Stimulated activated effector memory CD8-positive, alpha-beta T cell treated with anti-CD3 and anti-CD28 coated beads, Interleukin-12 subunit alpha, Interleukin-12 subunit beta, amount 100 ng/mL, for 72 hours (primary cell): ENCODE data around the gene TUBG1.
A peak's percentile ranks its signal among the peaks of the same experiment; 100 is the strongest.
"Not testable (repeated sequence)": the region's sequence is repeated elsewhere in the genome, so short reads cannot be mapped to it uniquely, and the experiment has no call there.

Source experiments
- ATAC-seq: fragments of 150-1000 bp; cut with Tn5 transposase; 2 replicates; pipeline ENCODE4 v1.10.0; 2021
- DNase-seq, 2 donors: peaks; one replicate each; pipeline ENCODE4 v3.0.0; 2021 to 2022; ENCODE audit warnings: low spot score in 2 of 2
- H3K27ac Mint-ChIP-seq: one replicate; pipeline ENCODE4 v1.8.0; 2022; ENCODE audit warnings: mild to moderate bottlenecking, mixed read lengths
- H3K36me3 Mint-ChIP-seq: one replicate; pipeline ENCODE4 v1.8.0; 2022; ENCODE audit warnings: mild to moderate bottlenecking, mixed read lengths
- H3K4me1 Mint-ChIP-seq: one replicate; pipeline ENCODE4 v1.8.0; 2022; ENCODE audit warnings: mixed read lengths
- H3K4me3 Mint-ChIP-seq: one replicate; pipeline ENCODE4 v1.8.0; 2022; ENCODE audit warnings: mild to moderate bottlenecking, mixed read lengths
- H3K9me3 Mint-ChIP-seq: one replicate; pipeline ENCODE4 v1.8.0; 2022; ENCODE audit warnings: mixed read lengths

The TUBG1 gene

DNA sequence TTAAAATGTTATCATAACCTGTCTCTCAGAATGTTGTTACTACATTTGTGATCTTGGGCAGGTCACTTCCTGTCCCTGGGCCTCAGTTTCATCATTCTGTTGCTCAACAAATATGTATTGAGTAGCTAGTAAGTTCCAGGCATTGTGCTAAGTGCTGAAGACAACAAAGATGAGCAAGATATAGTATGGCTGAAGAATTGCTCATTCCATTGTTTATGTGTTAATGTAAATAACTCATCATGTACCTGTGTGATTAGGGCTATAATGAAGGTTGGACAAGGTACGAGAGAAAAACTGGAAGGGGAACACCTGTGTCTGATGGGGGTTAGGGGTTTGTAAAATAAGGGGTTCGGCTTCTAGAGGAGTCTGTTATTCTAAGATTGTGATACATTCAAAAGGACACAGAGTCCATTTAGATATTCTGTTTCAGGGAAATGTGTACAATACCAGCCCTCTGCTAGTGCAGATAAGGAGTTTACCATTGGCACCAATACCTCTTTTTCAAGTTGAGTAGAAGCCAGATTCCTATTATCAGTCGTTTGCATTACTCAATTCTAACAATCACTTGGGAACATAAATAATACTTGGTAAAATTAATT is 20.0 kb downstream of the TUBG1 start:
- DNase-seq, result no peak
- no peaks in the 10 kb centered on the region for H3K4me1 Mint-ChIP-seq
- H3K27ac Mint-ChIP-seq, result no peak overlapping the region
- H3K4me3 Mint-ChIP-seq, result no peak overlapping the region
- no peaks in the 10 kb centered on the region for H3K9me3 Mint-ChIP-seq
- no peaks in the 10 kb centered on the region for H3K36me3 Mint-ChIP-seq
- ATAC-seq, result no peak

GRCh38 chr17:42632949-42633444 is 23.5 kb downstream of the TUBG1 start:
- no peaks in the 10 kb centered on the region for H3K9me3 Mint-ChIP-seq
- DNase-seq, result no peak
- H3K4me3 Mint-ChIP-seq, result no peak overlapping the region
- H3K27ac Mint-ChIP-seq, result no peak overlapping the region
- no peak for ATAC-seq
- no peaks in the 10 kb centered on the region for H3K4me1 Mint-ChIP-seq
- H3K36me3 Mint-ChIP-seq, result no peaks in the 10 kb centered on the region

GRCh38 chr17:42639525-42640113 is 30.1 kb downstream of the TUBG1 start:
- H3K4me3 Mint-ChIP-seq, result no peak overlapping the region
- no peak overlapping the region for H3K27ac Mint-ChIP-seq
- no peaks in the 10 kb centered on the region for H3K36me3 Mint-ChIP-seq
- no peaks in the 10 kb centered on the region for H3K9me3 Mint-ChIP-seq
- no peaks in the 10 kb centered on the region for H3K4me1 Mint-ChIP-seq
- no peak for DNase-seq
- no peak for ATAC-seq

- H3K27ac Mint-ChIP-seq, result no peak overlapping the region
- ATAC-seq (no peak), DNase-seq (no peak)
- no peaks in the 10 kb centered on the region for H3K4me1 Mint-ChIP-seq
- no peaks in the 10 kb centered on the region for H3K9me3 Mint-ChIP-seq
- no peaks in the 10 kb centered on the region for H3K36me3 Mint-ChIP-seq
- no peak overlapping the region for H3K4me3 Mint-ChIP-seq
Measured at GRCh38 chr17:42640121-42640520, 30.6 kb downstream of the TUBG1 start.

DNA sequence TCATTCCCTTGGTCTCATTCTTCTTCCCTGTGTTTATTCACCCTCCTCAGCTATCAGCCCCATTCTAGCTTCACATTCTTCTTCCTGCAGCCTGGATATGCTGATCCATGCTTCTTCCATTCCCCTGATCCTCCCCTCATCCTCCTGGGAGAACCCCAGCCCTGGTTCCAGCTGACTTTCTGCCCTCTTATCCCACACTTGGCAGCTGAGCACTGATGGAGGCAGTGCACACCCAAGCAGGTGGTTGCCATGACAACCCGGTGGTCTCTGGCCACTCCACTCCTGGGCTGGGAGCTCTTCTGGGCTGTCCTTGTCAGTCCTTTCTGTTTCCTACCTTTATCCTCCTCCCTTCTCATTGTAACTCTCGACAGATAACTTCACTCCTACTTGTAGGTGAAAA is 32.9 kb downstream of the TUBG1 start:
- ATAC-seq (no peak), DNase-seq (no peak)
- no peaks in the 10 kb centered on the region for H3K9me3 Mint-ChIP-seq
- no peaks in the 10 kb centered on the region for H3K4me1 Mint-ChIP-seq
- no peaks in the 10 kb centered on the region for H3K36me3 Mint-ChIP-seq
- H3K27ac Mint-ChIP-seq, result peak overlapping the region; percentile 53
- H3K4me3 Mint-ChIP-seq, result no peak overlapping the region

- H3K4me3 Mint-ChIP-seq, result no peak overlapping the region
- H3K4me1 Mint-ChIP-seq, result peaks cover 7% of the 10 kb centered on the region
- ATAC-seq (peak; percentile 28), DNase-seq (no peak)
- H3K36me3 Mint-ChIP-seq, result no peaks in the 10 kb centered on the region
- no peak overlapping the region for H3K27ac Mint-ChIP-seq
- H3K9me3 Mint-ChIP-seq, result no peaks in the 10 kb centered on the region
Measured at GRCh38 chr17:42647778-42648177, 38.3 kb downstream of the TUBG1 start.

DNA sequence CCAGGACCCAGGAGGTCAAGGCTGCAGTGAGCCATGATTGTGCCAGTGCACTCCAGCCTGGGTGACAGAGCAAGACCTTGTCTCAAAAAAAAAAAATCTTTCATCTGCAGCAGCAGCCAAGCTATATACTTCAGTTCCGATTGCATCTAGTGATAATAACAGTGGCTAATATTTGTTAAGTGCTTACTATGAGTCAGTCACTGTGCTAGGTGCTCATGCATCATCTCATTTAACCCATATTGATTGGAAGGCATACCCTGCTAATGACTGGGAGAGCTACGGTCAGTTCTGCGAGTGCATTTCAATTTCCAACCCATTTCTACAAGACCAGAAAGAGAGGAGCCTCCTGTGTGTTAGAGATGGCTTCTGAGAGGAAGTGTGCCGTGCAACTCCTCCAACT is 41.9 kb downstream of the TUBG1 start:
- Mint-ChIP-seq H3K9me3 (no peaks in the 10 kb centered on the region), H3K4me3 (no peak overlapping the region), H3K36me3 (no peaks in the 10 kb centered on the region), H3K4me1 (peaks cover 22% of the 10 kb centered on the region), H3K27ac (no peak overlapping the region)
- no peak for DNase-seq
- ATAC-seq, result no peak

DNA sequence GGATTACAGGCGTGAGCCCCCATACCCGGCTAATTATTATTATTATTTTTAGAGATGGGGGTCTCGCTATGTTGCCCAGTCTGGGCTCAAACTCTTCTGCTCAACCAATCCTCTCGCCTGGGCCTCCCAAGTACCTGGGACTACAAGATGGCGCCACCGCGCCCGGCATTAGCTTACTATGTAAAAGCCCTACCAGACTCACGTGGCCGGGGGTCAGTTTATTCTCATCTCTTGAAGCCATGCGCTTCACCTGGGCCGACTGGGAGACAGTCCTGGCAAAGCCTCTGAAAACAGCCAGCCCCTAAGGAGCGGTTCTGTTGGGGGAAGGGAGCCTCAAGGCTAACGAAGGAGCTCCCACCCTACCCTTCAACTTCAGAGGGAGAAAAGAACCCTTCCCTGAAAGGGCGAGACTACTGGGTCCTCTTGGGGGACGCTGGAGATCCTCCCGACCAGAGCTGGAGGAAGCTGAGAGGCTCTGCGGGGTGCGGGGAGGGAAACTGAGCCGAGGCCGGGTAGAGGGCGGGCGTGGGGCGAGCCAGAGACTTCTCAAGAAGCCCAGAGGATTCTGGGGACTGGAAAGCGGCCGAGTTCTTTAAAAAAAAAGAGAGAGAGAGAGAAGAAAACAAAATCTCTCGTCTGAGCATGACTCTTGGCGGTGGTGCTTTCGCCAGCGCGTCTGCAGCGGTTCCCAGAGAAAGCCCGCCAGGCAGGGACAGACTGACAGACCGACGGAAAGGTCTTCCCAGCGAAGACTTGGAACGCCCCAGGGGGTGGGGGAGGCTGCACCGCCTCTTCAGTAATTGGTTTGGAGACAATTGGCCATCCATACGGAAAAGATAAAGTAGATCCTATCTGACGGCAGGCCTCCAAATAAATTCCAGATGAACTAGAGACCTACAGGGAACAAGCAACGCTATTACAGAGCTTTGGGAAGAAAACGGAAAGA is 44.0 kb downstream of the TUBG1 start:
- Mint-ChIP-seq H3K4me3 (no peak overlapping the region), H3K27ac (no peak overlapping the region), H3K36me3 (peaks cover under 1% of the 10 kb centered on the region), H3K4me1 (peaks cover 23% of the 10 kb centered on the region), H3K9me3 (no peaks in the 10 kb centered on the region)
- DNase-seq (no peak), ATAC-seq (no peak)

DNA sequence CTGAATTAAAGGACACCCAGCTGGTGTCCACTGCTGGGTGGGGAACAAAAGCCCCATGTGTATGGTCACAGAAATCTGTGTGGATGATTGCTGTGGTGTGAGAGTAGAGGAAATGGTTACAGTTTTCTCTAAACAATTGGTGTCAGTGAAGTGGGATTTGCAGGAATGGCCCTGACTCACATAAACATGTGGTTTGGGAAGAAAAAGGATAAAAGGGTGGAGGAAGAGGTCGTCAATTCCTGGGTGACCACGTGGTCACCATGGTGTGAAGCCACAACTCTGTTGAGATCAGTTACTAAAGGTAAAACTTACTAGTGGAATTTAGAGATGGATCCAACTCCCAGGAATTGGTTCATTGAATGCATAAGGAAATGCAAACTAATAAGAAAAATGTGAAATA is 46.0 kb downstream of the TUBG1 start:
- DNase-seq (no peak), ATAC-seq (no peak)
- H3K36me3 Mint-ChIP-seq, result peaks cover 9% of the 10 kb centered on the region
- no peak overlapping the region for H3K4me3 Mint-ChIP-seq
- H3K9me3 Mint-ChIP-seq, result no peaks in the 10 kb centered on the region
- peaks cover 37% of the 10 kb centered on the region for H3K4me1 Mint-ChIP-seq
- H3K27ac Mint-ChIP-seq, result no peak overlapping the region

DNA sequence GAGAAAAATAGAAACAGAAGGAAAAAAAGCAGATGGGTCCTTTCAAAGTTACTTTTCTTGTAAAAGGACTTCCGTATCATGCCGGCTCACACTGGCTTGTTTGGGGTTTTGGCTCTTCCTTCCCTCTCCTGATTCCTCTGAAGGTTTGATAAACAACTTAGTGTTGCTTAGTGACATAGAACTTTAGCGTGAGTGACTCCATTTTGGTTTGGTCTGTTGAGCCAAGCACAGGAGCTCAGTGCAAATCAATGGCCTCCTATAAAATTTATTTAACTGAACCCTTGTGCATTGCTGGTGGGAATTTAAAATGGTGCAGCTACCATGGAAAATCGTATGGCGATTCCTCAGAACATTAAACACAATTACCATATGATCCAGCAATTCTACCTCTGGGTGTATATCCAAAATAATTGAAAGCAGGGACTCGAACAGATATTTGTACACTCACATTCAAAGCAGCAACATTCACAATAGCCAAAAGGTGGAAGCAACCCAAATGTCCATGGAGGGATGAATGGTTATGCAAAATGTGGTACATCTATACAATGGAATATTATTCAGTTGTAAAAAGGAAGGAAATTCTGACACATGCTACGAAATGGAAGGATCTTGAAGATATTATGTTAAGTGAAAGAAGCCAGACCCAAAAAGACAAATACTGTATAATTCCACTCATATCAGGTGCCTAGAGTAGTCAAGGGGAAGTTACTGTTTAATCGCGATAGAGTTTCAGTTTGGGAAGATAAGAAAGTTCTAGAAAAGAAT is 48.5 kb downstream of the TUBG1 start:
- no peaks in the 10 kb centered on the region for H3K9me3 Mint-ChIP-seq
- no peak for ATAC-seq
- no peak overlapping the region for H3K27ac Mint-ChIP-seq

GRCh38 chr17:42659079-42659931 is 49.8 kb downstream of the TUBG1 start, which contains the start of gene TUBG2:
Gene TUBG2 (plus strand): TSS chr17:42659284. CDS start chr17:42659504, 220 bp downstream.
- H3K36me3 Mint-ChIP-seq, result peaks cover 9% of the 10 kb centered on the region
- peak within 1 kb of the TSS; percentile 84 for H3K27ac Mint-ChIP-seq
- H3K4me3 Mint-ChIP-seq, result peak within 1 kb of the TSS; percentile 87
- peaks cover 31% of the 10 kb centered on the region for H3K4me1 Mint-ChIP-seq
- no peaks in the 10 kb centered on the region for H3K9me3 Mint-ChIP-seq
- ATAC-seq (peak; percentile 84), DNase-seq (peak; percentile 73 to 90)

More for the DNA sequence above, 48.5 kb downstream of the TUBG1 start:
- peaks cover 9% of the 10 kb centered on the region for H3K36me3 Mint-ChIP-seq
- H3K4me3 Mint-ChIP-seq, result peak overlapping the region; percentile 87
- DNase-seq, result no peak
- peaks cover 37% of the 10 kb centered on the region for H3K4me1 Mint-ChIP-seq

- peaks cover 31% of the 10 kb centered on the region for H3K4me1 Mint-ChIP-seq
- H3K9me3 Mint-ChIP-seq, H3K27ac Mint-ChIP-seq, H3K36me3 Mint-ChIP-seq, DNase-seq, ATAC-seq: not testable (repeated sequence)
- H3K4me3 Mint-ChIP-seq, result peak overlapping the region; percentile 87
Measured at GRCh38 chr17:42659932-42660274, 50.4 kb downstream of the TUBG1 start.

DNA sequence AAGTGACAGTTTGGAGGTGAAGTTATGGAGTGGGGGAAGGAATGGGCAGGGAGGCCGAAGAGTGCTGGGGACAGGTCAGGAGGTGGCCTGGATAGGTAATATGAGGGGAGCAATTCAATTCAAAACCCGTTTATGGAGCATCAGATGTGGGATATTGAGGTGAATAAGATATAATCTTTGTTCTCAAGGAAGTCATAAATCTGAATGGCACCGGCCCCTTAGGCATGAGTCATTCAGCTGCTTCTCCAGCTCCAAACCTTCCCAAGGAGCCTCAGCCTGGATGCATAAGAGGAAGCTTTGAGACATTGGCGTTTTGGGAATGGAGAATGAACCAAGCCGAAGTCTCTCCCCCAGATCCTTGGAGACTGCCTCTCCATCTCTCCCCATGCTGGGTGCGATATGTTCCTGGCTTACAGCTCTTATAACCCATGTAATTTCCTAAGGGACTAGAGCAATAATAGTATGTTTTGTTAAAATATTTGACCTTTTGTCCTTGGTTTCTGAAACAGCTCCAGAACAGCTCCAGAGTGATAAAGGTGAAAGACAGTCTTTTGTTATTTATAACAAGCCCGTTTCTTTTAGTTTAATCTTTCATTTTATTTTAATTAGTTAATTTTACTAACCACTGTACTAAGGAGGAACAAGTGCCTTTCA is 51.3 kb downstream of the TUBG1 start:
- DNase-seq (no peak), ATAC-seq (no peak)
- no peak overlapping the region for H3K27ac Mint-ChIP-seq
- peaks cover 9% of the 10 kb centered on the region for H3K36me3 Mint-ChIP-seq
- H3K4me1 Mint-ChIP-seq, result peaks cover 24% of the 10 kb centered on the region
- H3K4me3 Mint-ChIP-seq, result no peak overlapping the region
- H3K9me3 Mint-ChIP-seq, result no peaks in the 10 kb centered on the region
